GM19468 (cell line): ENCODE measurements around the gene APBB2.
"Not testable (repeated sequence)": the region's sequence is repeated elsewhere in the genome, so short reads cannot be mapped to it uniquely, and the experiment has no call there.

Source experiments
- ATAC-seq: cut with Tn5 transposase; IDR thresholded peaks from one replicate; pipeline ENCODE4 v1.9.1; 2021; ENCODE audit warnings: mild to moderate bottlenecking, moderate library complexity, moderate number of reproducible peaks; ENCODE audit not compliant: unreplicated experiment; ENCODE audit errors: extremely low read depth

Gene APBB2

DNA sequence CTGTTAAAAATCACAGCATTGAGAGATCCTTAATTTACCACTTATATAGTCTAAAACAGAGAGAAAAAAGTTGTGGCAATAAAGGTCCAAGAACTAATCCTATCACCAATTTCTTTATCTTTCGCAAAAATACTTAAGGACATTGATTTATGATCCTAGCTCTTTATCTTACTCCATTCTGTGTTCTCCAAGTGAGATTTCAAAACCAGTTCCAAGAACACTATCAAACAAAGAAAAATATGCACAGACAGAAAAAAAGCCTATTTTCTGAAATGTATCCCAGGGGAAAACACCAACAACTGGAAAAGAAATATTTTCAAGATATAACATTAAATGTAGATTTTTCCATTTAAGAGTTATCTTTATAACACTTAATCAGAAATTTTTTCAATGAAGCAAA lies 172.8 kb downstream of the APBB2 start:
- ATAC-seq, result no peak

DNA sequence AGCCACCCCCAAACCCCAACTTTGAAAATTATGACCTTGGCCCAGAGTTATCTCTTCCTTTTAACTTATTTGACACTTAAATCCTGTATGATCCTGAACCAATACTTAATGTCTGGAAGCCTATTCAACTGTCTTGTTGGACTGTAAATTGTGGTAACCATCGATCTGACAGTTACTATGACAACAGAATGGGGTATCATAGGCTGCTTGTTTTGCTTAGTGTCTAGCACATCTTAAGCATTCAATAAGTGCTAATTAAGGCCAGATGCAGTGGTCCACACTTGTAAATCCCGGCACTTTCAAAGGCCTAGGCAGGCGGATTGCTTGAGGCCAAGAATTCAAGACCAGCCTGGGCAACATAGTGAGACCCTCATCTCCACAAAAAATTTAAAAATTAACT lies 175.0 kb downstream of the APBB2 start:
- ATAC-seq, result no peak

DNA sequence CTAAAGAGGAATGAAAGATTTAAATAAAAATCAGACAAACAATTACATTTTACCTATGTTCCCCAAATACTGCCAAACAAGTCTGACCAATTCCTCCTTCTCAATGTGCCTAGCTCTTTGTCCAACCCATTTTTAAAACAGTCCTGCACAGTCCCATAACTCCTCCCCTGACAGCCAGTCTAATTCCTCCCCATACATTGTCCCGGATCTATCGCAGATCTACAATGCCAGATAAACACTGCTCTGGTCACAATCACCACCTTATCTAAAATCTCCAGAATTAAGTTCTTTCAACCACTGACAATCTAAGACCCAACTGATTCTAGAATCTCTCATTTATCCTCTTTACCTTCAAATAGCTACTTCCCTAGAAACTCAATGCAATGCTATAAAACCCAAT lies 176.0 kb downstream of the APBB2 start:
- ATAC-seq, result no peak

DNA sequence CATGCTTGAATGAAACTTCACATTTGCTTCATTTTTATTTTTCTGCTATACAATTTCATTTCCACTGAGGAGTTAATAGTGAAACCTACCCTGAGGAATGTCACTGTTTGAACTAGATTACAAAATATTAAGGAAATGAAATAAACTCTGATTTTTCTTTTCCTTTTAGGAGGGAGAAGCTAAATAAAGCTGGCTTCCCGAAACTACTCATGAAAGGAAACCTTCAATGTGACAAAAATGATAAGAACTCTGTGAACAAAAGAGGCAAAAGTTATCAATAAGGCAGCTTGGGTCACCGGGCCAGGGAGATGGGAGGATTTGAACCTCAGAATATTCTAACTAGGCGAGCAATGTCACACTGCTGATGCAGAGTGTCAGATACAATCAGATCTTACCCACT lies 185.2 kb downstream of the APBB2 start:
- ATAC-seq, result no peak

DNA sequence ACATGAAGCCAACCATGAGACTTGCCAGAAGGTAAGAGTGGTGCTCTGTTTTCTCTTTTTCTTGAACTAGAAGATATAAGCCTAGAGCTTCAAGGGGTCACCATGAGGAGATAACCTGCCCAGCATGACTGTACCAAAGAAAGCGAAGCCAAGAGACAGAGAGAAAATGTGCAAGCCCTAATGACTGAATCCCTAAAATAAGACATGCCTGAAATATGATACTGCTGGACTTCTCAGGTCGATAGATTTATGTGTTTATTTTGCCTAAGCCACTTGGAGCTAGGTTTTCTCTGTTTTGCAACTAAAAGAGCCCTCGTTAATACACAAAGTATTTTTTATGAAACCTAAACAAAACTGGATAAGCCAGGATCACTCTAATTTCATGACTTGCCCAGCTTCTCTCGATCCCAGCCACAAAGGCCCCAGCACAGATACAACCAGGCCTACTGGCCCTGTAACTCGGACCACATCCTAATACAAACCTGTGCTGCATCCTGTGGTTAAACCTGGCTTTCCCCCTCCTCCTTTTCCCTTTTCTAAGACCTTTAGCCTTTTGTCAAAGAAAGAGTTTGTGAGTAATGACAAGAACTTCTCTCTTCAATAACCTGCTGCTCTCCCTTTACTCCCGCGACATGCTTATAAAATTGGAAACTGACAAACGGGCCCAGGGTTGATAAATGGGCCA lies 185.8 kb downstream of the APBB2 start:
- ATAC-seq, result no peak

DNA sequence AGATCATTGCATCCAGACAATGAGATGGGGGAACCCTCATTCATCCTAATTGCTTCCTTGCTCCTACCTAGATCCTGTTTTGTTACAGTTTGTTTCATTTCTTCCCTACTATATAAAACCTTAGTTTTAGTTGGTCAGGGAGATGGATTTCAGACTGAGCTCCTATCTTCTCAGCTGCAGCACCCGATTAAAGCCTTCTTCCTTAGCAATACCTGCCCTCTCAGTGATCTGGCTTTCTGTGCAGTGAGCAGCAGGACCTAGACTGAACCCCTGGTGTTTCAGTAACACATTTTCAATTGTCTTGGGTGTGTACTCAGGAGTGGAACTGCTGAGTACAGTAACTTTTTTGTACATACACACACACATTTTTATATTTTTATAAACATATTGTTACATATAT lies 187.4 kb downstream of the APBB2 start:
- ATAC-seq, result no peak

DNA sequence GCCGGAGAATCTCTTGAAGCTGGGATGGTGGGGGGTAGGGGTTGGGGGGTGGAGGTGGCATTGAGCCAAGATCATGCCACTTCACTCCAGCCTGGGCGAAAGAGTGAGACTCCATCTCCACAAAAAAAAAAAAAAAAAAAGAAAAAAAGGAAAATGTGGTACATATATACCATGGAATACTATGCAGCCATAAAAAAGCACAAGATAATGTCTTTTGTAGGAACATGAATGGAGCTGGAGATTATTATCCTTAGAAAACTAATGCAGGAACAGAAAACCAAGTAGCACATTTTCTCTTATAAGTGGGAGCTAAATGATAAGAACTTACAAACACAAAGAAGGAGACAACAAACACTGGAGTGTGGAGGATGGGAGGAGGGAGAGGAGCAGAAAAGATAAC lies 188.5 kb downstream of the APBB2 start:
- no peak for ATAC-seq

DNA sequence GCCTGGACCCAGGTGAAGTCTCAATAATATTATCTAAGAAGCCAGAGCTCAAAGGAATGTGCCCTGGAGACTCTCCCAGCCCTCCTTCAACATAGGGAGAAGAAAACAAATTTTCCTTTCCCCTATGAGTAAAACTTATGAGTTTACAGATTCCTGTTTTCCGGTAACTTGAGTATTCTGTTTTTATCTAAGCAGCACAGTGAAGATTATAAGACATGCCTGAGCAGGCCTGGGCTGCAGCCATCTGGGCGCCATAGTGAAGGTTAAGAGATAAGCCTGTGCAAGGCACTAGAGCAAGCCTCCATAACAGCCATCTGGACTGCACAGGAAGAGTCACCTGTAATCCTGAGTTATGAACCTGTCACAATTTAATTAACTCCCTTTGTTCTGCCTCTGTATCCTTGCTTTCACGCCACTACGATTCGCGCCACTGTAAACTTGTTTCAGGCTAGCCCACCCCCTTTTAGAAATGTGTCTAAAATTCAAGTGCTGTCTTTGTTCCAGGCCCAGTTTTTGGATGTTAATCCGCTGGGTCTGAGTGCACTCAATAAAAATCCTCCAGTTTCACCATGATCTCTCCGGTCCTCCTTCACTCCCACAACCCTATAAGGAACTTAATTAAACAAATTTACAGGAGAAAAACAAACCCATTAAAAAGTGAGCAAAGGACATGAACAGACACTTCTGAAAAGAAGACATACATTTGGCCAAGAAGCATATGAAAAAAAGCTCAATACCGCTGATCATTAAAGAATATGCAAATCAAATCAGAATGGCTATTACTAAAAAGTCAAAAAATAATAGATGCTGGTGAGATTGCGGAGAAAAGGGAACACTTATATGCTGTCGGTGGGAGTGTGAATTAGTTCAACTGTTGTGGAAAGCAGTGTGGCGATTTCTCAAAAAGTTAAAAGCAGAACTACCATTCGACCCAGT lies 189.5 kb downstream of the APBB2 start:
- no peak for ATAC-seq

DNA sequence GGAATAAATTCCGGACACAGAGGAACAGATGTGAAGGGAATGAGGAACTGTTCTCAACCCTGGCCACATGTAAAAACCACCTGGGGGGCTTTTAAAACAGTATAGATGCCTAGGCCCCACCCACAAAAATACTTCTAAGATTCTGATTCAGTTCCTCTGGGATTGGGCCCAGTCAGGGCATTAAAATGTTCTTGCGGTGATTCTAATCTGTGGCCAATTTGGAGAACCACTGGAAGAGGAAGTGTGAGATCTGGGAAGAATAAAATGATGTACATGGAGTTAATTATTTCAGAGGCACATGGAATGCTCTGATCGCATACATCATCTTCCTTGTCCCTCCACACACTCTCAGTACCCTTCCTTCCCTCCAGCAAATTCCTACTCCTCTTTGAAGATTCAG lies 192.2 kb downstream of the APBB2 start:
- no peak for ATAC-seq

DNA sequence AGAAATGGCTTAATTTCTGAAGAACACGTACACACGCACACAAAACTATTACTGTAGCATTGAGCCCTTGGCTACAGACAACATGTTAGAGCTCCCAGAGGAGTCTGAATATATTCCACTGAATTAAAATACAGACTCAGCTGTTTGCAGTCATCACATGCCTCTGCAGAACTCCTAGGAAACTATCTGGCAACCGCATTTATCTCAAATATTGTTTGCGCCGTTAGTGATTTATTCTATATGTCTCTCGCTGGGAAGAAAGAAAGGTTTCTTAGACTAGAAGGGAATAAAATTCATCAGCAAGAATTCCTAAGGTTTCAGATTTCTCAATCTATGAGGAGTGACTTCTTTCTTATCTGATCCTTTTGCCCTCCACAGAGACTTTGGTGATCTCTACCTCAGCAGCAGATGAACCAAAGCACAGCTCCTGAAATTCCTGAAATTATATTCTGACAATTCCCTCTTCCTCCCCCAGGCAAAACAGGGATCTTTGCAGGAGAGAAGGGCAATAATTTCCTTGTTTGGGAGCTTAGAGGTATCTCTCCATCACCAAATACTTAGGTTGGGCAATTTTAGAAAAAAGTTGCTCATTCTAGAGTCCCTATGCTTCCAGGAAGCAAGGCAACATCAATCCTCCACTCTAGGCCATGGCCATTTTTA lies 199.2 kb downstream of the APBB2 start:
- ATAC-seq, result no peak

DNA sequence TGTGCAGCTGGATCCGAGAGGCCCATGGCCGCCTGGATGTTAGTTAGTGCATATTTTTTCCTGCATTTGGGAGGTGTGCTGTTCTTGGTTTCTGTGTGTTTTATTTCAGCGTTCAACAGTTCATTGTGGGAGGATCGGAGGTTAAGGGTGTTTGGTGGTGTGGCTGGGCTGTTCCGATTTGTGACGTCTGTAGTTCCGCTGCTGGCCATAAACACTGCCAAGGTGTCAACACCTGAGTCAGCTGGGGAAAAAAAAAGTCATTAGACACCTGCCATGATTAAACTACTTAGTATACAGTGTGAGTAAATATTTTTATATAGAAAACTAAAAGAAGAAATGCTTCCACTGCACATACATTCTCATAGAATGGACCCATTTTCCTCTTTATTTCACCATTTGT lies 200.2 kb downstream of the APBB2 start:
- ATAC-seq, result no peak

DNA sequence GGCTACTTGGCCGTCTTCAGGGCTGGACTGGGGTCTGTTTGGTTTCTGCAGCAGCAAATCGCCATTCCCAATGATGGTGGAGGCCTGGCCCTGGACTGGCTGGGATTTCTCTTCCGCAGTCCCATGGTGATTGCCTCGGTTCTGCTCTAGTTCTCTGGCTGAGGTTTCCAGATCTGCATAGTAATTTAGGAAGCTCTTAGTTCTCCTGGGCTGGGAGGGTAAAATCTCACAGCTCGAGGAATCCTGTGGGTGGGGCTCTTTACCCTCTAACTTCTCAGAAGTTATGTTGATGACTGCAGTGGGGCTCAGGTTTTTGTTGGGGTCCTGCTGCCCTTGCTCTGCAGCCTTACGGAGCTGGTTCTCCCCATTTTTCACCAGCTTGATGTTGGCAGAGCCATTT lies 200.6 kb downstream of the APBB2 start:
- ATAC-seq, result no peak

DNA sequence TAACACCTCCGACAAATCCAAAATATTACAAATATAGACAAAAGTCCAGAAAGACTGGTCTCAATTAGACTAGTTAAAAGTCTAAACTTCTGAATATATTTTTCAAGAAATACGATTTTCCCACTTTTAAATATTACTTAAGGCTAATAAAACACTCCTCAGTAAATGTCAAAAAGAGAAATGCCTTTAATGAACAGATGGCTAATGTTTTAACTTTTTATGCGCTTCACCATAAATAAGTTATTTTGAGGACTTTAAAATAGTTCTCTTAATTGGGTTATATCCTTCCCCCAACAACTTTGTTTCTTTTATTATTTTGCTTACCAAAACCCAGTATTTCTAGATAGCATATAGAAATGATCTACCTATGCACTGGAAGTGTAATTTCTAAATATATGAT lies 201.4 kb downstream of the APBB2 start:
- ATAC-seq, result no peak

DNA sequence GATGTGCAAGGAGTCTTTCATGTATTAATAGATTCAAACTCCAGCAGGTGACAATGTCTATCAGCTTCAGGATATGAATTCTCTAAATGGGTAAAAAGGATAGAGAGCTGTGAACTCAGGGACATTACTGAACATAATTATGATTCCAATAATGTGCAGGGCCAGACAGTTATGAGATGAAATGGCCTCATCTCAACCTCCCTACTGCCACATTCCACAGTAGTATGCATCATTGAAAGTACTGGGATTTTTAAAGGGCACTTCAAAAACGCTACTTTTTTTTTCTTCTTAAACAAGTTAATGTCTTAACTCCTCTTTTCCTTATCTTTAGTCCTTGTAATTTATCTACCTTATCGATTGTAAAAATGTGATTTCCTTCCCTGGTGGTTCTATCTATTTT lies 202.0 kb downstream of the APBB2 start:
- ATAC-seq, result no peak

DNA sequence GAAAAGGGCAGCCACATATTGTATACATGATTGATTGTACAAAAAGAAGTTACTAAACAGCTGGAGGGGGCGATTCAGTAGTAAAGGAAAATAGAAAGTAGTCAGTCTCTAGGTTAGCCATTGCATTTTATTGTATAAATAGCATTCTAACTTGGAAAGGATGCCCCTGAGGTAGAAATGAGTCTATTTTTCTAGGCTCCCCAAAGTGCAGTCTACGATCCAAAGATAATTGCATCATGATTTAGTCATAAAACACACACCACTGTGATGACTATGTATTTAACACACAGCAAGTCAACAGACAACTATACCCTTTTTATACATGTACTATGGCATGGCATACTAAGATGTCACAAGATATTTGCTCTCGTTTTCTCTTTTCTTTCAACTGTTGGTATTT lies 204.9 kb downstream of the APBB2 start:
- no peak for ATAC-seq

DNA sequence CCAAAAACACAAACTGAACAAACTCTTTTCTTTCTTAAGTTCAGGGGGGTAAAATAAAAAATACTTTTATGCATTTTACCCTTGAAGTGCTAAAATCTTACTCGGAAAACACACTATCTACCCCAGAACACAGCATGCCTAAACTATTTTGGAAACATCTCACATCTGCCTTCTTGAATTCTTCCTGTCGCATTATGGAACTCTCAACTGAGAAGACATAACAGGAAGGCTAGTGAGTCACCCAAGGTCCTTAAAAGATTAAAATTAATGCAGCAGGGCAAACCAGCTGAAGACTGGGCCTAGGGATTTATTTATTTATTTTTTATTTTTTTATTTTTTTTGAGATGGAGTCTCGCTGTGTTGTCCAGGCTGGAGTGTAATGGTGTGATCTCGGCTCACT lies 208.2 kb downstream of the APBB2 start:
- ATAC-seq, result no peak

DNA sequence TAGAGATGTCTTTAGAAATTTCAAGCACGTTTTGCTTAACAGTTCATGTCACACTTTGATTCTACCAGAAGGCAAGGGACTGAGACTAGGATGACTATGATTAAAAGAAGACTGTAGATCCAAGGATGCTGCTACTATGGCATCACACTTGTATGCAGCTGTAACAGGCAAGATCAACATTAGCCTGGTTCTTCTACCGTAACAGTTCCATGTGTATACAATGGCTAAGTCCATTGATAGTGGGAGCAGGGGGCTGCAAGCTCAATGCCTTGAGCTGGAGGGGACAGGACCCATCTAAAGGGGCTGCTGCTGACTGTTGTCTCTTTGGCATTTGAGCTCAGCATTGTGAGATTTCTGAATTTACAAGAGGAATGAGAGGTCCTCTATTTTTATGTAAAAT lies 212.0 kb downstream of the APBB2 start:
- ATAC-seq, result no peak

DNA sequence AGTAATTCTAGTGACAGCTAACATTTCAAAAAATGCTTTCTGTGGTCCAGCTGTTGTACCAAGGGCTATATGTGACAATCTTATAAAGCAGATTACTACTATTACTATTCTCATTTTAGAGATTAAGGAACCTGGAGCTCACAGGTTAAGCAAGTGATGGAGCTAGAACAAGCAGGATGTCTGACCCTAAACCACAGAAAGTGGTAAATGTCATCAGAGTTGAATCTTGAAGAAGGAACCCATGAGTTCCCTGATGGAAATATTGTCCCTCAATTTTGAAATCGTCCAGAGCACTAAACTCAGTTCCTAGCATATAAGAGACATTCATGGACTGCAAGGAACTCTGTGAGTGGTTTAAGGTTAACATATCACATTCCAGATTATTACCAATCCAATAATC lies 214.0 kb downstream of the APBB2 start:
- ATAC-seq, result no peak

DNA sequence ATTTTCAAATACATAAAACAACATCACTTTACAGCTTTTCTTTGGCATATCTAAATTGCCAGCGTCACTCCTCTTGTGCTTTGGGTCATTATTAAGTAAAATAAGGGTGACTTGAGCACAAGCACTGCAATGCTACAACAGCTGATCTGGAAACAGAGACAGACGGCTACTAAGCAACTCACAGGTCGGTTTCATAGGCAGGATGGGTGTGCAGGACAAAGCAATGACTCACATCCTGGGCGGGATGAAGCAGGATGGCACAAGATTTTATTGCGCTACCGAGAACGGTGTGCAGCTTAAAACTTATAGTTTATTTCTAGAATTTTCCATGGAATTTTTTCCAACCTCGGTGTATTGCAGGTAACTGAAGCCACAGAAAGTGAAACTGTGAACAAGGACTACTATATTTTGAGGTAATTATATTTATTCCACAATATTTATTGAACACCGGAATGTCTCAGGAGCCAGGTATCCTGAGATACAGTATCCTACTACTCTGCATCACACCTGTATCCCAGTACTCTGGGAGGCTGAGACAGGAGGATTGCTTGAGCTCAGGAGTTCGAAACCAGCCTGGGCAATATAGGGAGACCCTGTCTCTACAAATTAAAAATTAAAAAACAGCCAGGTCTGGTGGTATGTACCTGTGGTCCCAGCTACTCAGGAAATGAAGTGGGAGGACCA lies 215.5 kb downstream of the APBB2 start:
- no peak for ATAC-seq

DNA sequence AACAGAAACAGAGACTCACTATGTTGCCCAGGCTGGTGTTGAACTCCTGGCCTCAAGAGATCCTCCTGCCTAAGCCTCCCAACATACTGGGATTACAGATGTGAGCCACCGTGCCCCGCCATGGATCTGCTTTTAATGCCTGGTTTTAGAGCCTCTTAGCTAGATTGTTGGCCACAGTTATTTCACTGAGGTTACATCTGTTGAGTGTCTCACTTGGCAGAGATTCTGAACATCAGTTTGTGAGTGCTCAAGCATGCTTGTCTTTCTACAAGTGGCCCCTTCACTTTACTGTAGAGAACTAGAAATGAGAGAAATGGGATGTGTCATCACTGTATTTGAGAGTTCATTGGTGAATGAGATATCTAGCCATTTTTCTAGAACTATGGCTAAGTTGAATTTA lies 218.5 kb downstream of the APBB2 start:
- no peak for ATAC-seq

DNA sequence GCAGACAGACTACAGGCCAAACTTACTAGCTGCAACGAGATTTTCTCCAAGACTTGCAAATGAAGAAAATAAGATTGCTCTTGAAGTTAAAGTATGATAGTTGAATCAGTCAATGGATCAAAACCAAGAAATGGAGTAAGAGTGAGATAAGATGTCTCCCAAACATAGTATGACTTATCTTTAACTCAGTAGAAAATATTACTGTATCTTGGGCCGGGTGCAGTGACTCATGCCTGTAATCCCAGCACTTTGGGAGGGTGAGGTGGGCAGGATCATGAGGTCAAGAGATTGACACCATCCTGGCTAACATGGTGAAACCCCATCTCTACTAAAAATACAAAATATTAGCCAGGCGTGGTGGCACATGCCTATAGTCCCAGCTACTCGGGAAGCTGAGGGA lies 220.0 kb downstream of the APBB2 start:
- ATAC-seq, result not testable (repeated sequence)
